ACC112 (cell line): ENCODE data around the gene SS18L1.
"Not testable (repeated sequence)": the region's sequence is repeated elsewhere in the genome, so short reads cannot be mapped to it uniquely, and the experiment has no call there.

Source experiments
- H2AFZ ChIP-seq: fragments of 200-600 bp; sonication (generic); one replicate; pipeline ENCODE4 v1.6.0; 2017; ENCODE audit warnings: antibody characterized with exemption, low read length; ENCODE audit not compliant: unreplicated experiment
- H3K27ac ChIP-seq: fragments of 200-600 bp; sonication (generic); 2 replicates; pipeline ENCODE4 v1.5.1; 2014; ENCODE audit warnings: low read depth, mild to moderate bottlenecking, antibody characterized with exemption, low read length, moderate library complexity
- H3K27me3 ChIP-seq: fragments of 200-600 bp; sonication (generic); 2 replicates; pipeline ENCODE4 v1.6.1; 2014; ENCODE audit warnings: mild to moderate bottlenecking, antibody characterized with exemption, low read length, moderate library complexity, mixed read lengths; ENCODE audit not compliant: insufficient read depth
- H3K36me3 ChIP-seq: fragments of 200-600 bp; sonication (generic); 2 replicates; pipeline ENCODE4 v1.6.1; 2016; ENCODE audit warnings: mild to moderate bottlenecking, antibody characterized with exemption, low read length, moderate library complexity, mixed read lengths; ENCODE audit not compliant: insufficient read depth
- H3K4me1 ChIP-seq: fragments of 200-600 bp; sonication (generic); one replicate; pipeline ENCODE4 v1.6.1; 2016; ENCODE audit warnings: low read length, mixed read lengths; ENCODE audit not compliant: insufficient read depth, unreplicated experiment, control insufficient read depth
- H3K4me3 ChIP-seq: fragments of 200-600 bp; sonication (generic); 2 replicates; pipeline ENCODE4 v1.5.1; 2014; ENCODE audit warnings: mild to moderate bottlenecking, low read depth, low read length
- H3K79me2 ChIP-seq: fragments of 200-600 bp; sonication (generic); one replicate; pipeline ENCODE4 v1.6.0; 2016; ENCODE audit warnings: low read length; ENCODE audit not compliant: control insufficient read depth, unreplicated experiment, insufficient read depth

Gene SS18L1

DNA sequence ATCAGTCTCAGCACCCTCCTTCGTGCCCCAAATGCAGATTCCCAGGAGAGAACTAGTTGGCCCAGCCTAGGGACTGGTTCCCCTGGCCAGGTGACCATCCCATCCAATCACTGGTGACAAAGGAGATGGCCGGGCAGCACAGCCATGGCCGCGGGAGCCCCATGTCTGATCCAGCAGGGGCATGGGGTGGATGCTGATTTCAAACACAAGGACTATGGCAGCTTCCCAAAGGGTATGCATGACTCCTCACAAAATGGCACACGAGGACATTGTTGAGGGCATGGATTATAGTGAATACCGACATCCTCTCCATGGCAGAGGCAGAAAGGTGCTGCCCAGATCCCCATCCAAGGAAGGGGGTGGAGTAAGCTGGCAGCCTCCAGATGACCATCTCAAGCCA, 31.2 kb upstream of the SS18L1 start:
- Histone ChIP-seq H3K27ac (no peak overlapping the region), H3K4me1 (no peaks in the 10 kb centered on the region), H2AFZ (no peak overlapping the region), H3K79me2 (no peaks in the 10 kb centered on the region), H3K27me3 (peaks cover 23% of the 10 kb centered on the region), H3K36me3 (no peaks in the 10 kb centered on the region), H3K4me3 (no peak overlapping the region)

DNA sequence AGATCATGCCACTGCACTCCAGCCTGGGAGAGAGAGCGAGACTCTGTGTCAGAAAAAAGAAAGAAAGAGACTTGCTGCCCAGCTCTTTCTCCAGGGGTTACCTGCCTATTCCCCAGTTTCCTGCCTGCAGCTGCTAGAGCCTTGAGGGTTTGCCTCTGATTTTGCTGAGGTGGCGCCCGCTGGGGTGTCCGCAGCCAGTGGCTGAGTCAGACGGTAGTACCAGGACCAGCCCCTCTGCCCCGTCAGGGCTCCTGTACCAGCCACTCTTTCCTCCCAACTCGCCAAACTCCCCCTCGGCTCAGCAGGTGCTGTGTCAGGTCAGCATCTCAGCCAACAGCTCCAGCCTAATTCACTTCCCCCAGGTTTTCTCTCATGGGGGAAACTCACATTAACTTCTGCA, 28.7 kb upstream of the SS18L1 start:
- Histone ChIP-seq H3K36me3 (no peaks in the 10 kb centered on the region), H3K27me3 (peaks cover 40% of the 10 kb centered on the region), H3K4me3 (no peak overlapping the region), H3K4me1 (no peaks in the 10 kb centered on the region), H3K79me2 (no peaks in the 10 kb centered on the region), H2AFZ (no peak overlapping the region), H3K27ac (no peak overlapping the region)

DNA sequence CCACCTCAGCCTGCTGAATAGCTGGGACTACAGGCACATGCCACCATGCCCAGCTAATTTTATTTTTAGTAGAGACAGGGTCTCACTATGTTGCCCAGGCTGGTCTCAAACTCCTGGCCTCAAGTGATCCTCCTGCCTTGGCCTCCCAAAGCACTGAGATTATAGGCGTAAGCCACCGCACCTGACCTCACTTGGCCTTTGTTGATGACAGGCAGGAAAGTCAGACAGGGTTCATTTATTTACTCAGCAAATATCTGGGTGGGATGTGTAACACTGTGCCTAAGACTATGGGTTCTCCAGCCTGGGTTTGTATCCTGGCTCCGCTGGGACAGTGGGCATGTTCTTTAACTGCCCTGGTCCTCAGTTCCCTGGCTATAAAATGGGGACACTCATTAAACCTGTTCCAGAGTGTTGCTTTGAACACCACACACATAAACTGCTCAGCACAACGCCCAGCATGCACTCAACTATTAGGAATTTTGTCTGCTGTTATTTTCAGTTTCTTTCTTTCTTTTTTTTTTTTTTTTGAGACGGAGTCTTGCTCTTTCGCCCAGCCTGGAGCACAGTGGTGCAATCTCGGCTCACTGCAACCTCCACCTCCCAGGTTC, 27.7 kb upstream of the SS18L1 start:
- H3K36me3 ChIP-seq, H3K4me3 ChIP-seq, H3K4me1 ChIP-seq, H3K79me2 ChIP-seq, H3K27ac ChIP-seq, H2AFZ ChIP-seq: not testable (repeated sequence)
- H3K27me3 ChIP-seq: peaks cover 40% of the 10 kb centered on the region

DNA sequence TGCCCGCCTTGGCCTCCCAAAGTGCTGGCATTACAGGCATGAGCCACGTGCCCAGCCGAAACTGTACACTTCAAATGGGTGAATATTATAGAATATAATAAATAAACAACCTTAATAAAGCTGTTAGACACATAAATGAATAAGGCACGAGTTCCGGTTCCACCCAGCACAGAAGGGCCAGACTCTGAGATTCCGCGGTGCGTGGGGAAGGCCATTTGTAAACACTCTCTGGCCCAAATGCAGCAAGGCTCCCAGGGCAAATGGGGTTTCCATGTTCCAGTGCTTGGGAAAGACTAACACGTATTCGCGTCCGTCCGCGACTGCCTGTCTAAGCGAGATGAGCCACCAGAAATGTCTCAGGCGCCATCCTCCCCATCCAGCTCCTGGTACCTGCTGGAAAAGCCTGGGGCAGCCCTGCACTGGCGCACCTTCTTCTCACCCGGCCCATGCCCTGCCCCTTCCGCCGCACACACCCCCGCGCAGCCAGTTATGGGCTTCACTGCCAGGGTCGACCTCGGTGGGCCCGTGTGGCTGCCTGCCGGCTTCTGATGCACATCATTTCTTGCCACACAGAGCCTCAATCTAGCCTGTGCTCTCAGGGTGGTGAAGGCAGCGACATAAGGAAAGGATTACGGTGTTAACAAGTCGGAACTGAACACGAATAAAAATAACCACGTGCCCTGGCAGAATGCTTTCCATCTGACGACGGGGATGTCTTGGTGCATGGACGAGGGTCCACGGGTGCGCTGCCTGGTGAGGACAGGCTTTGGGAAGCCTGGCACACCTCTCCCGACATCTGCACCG, 26.8 kb upstream of the SS18L1 start:
- no peaks in the 10 kb centered on the region for H3K79me2 ChIP-seq
- H2AFZ ChIP-seq: no peak overlapping the region
- H3K36me3 ChIP-seq: no peaks in the 10 kb centered on the region
- H3K27me3 ChIP-seq: peaks cover 40% of the 10 kb centered on the region
- H3K27ac ChIP-seq: no peak overlapping the region
- no peak overlapping the region for H3K4me3 ChIP-seq
- no peaks in the 10 kb centered on the region for H3K4me1 ChIP-seq

DNA sequence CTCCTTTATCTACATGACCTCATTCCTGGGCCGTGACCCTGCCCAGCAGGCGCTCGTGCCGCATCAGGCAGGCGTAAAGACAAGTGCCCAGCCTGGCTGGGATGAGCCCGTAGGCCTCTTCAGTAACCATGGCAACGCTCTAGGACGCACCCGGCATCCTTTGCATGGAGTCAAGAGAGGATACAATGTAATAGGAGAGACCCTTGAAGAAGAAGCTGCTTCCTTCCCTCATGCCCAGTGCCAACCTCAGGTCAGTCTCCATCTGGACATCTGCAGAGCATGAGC, 26.3 kb upstream of the SS18L1 start:
- Histone ChIP-seq H3K79me2 (no peaks in the 10 kb centered on the region), H3K27ac (no peak overlapping the region), H3K4me3 (no peak overlapping the region), H3K27me3 (peaks cover 40% of the 10 kb centered on the region), H3K4me1 (no peaks in the 10 kb centered on the region), H3K36me3 (no peaks in the 10 kb centered on the region), H2AFZ (no peak overlapping the region)

DNA sequence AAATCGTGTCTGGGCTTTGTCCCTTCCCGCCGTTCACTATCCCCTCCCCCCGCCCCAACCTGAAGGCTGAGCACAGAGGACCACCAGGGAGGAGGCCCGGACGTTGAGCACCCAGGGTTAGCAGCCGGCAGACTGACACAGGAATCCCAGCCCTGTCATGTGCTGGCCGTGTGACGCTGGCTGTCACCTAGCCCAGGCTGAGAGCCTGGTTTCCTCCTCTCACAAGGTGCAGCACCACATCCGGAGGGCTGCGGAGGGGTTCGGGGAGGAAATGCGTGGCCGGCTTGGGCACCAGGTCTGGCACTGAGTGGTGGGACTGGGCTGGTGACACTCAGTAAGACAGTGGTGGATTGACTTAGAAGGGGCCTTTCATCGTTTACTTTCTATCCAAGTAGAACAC, 25.9 kb upstream of the SS18L1 start:
- Histone ChIP-seq H3K79me2 (no peaks in the 10 kb centered on the region), H3K36me3 (no peaks in the 10 kb centered on the region), H3K4me1 (no peaks in the 10 kb centered on the region), H3K27me3 (peaks cover 40% of the 10 kb centered on the region), H3K27ac (no peak overlapping the region), H3K4me3 (no peak overlapping the region), H2AFZ (no peak overlapping the region)

DNA sequence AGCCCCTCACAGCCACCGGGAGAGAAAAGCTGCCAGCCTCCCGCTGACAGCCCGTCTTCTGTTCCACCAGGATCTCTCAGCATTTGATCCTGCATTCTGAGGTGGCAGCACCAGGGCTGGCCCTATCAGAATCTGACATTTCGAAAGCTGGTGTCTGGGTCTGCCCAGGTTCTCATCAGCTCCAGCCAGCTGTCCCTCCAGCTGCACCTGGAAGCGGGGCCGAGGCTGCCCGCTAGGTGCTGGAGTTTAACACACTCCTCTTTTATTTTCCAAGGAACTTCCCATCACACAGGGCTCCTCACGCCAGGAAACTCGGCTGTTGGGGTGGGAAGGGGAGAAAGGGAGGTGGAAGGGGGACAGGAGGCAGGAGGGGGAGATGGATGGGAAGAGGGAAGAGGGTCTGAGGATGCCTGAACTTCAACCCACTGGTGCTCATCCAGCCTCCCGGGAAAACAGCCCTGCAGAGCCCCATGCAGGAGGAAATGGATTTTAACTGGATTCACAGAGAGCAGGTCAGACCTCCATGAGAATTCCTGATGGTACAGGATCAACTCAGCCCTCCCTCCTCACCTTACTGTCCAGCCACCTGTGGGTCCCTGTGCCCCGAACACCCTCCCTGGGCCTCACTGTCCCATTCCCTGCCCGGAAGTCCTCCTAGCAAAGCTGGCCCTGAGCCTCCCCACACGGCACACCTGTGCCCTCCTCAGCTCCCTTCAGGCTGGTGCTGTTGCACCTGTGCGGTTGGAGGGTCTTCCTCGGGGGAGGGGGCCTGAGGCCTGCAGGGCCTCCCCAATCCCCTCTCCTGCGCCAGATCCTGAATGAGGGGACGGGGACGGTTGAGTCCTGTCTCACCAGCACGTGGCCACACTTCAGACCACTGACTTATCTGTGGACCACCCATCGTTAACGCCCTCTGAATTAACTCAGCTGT, 25.2 kb upstream of the SS18L1 start:
- H3K27me3 ChIP-seq: peaks cover 39% of the 10 kb centered on the region
- H3K4me1 ChIP-seq: no peaks in the 10 kb centered on the region
- H3K27ac ChIP-seq: no peak overlapping the region
- peaks cover 5% of the 10 kb centered on the region for H3K79me2 ChIP-seq
- no peak overlapping the region for H3K4me3 ChIP-seq
- no peaks in the 10 kb centered on the region for H3K36me3 ChIP-seq
- H2AFZ ChIP-seq: no peak overlapping the region

DNA sequence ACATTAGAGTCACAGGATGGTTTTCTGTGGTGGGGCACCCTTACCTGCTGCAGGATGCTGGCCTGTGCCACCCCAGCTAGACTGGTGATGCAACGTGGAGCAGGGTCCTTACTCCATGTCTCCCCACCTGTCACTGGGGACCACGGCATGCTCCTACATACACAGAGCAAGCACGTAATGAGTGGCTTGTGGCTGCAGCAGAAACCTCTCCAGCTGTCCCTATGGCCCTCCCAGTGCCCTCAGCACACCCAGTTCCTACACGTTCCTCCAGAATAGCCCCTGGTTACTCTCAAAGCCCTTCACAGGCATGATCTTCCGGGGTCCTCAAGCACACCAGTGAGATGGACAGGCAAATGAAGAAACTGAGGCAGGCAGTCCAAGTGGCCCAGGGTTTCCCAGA, 24.5 kb upstream of the SS18L1 start:
- H3K4me1 ChIP-seq: peaks cover 5% of the 10 kb centered on the region
- no peak overlapping the region for H2AFZ ChIP-seq
- peaks cover 12% of the 10 kb centered on the region for H3K79me2 ChIP-seq
- H3K4me3 ChIP-seq: no peak overlapping the region
- H3K27me3 ChIP-seq: peaks cover 37% of the 10 kb centered on the region
- H3K36me3 ChIP-seq: no peaks in the 10 kb centered on the region
- H3K27ac ChIP-seq: no peak overlapping the region

DNA sequence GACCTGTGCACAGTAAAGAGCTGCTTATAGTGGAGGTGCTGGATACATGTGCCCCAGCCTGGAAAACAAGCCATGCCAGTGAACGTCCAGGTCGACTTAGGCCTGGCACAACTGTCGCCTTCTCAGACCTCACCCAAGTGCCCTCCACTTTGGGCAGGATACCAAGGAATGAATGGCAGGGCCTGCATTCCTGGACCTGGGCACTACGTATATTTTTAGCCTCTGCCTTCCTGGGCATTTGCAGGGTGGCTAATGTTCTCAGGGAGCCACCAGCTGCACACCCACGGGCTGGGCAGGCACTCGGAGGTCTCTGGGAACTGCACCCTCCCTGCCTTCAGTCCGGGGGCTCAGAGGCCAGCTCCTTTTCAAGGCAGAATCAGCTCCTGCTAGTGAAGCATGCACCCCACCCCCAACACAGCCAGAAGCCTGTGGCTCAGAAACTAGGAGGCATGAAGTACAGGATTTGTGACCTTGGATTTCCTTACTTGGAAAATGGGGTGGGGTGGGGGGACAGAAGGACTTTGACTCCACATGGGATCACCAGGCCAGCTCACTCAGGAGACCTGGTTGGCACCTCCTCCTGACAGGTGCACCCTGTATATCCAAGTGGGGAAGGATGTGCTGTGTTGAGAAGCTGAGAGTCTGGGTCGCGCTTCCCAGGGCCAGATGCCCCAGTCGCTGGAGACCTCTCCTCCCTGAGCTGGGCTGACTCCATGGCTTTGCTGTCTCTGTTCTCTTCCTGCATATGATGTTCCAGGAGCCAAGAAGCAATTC, 23.8 kb upstream of the SS18L1 start:
- Histone ChIP-seq H3K36me3 (no peaks in the 10 kb centered on the region), H3K27me3 (peaks cover 37% of the 10 kb centered on the region), H3K27ac (no peak overlapping the region), H3K4me3 (no peak overlapping the region), H3K4me1 (peaks cover 8% of the 10 kb centered on the region), H3K79me2 (peaks cover 19% of the 10 kb centered on the region), H2AFZ (no peak overlapping the region)

DNA sequence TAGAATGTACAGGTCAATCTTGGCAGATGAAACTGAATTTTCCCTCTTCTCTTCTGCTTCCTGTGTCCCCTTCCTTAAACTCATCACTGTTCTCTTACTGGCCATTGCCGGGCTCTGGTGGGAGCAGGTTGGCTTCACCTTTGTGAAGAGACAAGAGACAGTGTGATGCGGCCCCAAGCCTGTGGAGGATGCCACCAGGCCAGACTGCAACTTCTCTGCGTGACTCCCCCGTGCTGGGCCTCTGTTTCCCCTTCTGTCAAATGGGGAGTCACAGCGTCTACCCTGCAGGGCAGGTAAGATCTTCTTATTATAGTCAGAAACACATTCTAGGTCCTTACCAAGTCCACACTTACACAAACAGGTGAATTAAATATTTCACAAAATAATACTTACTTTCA, 23.2 kb upstream of the SS18L1 start:
- Histone ChIP-seq H2AFZ (no peak overlapping the region), H3K79me2 (peaks cover 19% of the 10 kb centered on the region), H3K27ac (no peak overlapping the region), H3K27me3 (peaks cover 31% of the 10 kb centered on the region), H3K4me3 (no peak overlapping the region), H3K36me3 (peaks cover 4% of the 10 kb centered on the region; the same call in 1 of the 2 replicates), H3K4me1 (peaks cover 8% of the 10 kb centered on the region)
